IPS-NIHi7 (cell line): ENCODE results near the gene DGKA.
"Not testable (repeated sequence)": the region's sequence is repeated elsewhere in the genome, so short reads cannot be mapped to it uniquely, and the experiment has no call there.

Source experiments
- DNase-seq: peaks from one replicate; pipeline ENCODE4 v3.0.0; 2012; ENCODE audit warnings: mixed read lengths; ENCODE audit errors: extremely low spot score

The DGKA gene

DNA sequence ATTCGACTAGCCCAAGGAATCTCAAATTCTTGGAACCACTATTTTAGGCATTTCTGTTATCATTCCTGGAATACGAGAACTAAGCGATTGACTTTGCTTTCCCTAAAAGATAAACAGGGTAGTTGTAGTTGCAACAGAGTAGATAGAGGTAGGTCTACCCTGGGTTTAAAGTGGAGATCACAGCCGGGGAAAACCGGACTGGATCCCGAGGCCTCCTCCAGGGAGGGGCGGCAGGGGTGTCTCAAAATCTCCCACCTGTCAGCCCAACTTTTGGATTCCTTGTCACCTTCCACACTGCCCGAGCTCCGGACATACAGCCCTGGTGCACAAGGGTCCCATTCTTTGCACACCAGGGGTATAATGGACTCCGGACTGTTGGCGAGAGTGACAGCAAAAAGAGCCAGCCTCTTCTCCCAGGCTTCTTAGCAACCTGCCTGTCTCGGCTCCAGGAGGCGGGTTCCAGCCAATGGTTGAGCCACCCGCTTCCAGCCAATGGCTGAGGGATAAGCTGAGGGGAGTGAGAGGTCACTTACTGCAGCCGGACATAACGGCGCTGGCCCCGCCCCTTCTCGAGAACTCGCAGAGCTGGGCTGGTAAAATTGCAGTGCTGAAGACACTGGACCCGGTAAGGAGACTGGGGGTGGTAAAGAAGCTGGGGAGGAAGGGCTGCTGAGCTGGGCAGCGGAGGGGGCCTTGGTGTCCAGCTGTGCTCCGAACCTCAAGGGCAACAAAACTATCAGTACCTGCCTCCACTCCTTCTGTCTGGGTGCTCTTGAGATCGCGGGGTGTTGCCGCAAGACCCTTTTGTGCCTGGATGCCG lies 66.0 kb downstream of the DGKA start, which contains the start of gene SUOX:
TSS of gene SUOX (plus strand) at position 562 of the 820 bp plus-strand sequence. CDS start 4,946 bp downstream, outside the sequence.
- peak; percentile 100 for DNase-seq

DNA sequence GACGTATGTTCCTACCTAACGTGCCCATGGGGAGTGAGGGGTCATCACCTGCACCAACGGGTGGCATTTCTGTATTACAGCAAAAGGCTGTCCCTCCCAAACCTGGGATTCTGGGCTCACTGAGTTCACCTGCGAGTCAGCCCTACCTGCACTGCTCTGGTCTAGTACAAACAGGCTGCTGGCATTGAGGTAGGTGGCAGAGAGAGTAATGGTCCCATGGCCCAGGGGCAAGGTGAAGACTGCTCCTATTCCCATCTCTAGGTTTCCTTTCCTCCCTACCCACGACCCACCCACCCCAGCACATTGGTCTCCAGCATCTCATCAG lies 66.5 kb downstream of the DGKA start:
- DNase-seq, result peak; percentile 28

DNA sequence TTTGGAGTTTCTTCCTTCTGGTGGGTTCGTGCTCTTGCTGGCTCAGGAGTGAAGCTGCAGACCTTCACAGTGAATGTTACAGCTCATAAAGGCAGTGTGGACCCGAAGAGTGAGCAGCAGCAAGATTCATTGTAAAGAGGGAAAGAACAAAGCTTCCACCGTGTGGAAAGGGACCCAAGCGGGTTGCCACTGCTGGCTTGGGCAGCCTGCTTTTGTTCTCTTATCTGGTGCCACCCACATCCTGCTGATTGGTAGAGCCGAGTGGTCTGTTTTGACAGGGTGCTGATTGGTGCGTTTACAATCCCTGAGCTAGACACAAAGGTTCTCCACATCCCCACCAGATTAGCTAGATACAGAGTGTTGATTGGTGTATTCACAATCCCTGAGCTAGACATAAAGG lies 68.6 kb downstream of the DGKA start:
- DNase-seq, result not testable (repeated sequence)

DNA sequence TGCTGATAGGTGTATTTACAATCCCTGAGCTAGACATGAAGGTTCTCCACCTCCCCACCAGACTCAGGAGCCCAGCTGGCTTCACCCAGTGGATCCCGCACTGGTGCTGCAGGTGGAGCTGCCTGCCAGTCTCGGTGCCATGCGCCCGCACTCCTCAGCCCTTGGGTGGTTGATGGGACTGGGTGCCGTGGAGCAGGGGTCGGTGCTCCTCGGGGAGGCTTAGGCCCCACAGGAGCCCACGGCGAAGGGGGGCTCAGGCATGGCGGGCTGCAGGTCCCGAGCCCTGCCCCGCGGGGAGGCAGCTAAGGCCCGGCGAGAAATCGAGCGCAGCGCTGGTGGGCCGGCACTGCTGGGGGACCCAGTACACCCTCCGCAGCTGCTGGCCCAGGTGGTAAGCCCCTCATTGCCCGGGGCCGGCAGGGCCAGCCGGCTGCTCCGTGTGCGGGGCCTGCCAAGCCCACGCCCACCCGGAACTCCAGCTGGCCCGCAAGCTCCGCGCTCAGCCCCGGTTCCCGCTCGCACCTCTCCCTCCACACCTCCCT lies 69.1 kb downstream of the DGKA start:
- DNase-seq, result not testable (repeated sequence)

DNA sequence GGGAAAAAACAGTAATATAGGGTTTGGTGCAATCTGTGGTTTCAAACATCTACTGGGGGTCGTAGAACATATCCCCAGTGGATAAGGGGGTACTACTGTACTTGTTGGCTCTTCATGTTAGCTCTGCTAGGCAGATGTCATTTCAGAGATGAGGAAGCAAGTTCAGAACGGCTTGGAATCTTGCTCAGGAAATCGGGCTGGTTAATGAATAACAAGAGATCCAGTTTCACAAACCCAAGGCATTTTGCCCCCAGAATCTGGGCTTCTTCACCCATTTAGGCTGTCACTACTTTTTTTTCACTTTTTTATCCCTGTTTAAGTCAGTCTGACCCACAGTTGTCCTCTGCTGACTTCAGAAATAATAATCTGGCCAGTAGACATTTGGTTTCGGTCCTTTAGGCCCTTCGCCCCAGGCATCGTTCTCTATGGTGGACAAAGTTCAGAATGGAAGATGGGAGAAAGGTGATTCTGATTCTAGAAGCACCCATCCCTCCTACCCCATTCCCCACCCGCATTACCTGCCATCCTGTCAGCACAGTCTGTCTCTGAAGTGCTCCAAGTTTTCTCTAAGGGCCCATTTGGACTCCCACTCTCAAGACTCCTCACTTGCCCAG lies 70.6 kb downstream of the DGKA start:
- no peak for DNase-seq

DNA sequence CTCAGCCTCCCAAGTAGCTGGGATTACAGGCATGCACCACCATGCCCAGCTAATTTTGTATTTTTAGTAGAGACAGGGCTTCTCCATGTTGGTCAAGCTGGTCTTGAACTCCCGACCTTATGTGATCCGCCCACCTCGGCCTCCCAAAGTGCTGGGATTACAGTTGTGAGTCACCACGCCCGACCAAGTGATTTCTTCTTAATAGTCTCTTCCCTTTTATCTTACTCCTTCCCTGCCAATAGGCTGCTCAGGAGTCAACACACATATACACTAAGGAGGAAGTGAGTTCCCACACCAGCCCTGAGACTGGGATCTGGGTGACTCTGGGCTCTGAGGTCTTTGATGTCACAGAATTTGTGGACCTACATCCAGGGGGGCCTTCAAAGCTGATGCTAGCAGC lies 72.4 kb downstream of the DGKA start:
- DNase-seq, result not testable (repeated sequence)
